Neural cell (in vitro differentiated cells): ENCODE results near the gene CD52. TPM values are rescaled to one million over a fixed set of nuclear protein-coding genes. Genes with fewer than 3 reads are reported as not detected.
"Not testable (repeated sequence)": the region's sequence is repeated elsewhere in the genome, so short reads cannot be mapped to it uniquely, and the experiment has no call there.

Experiments used
- H2AFZ ChIP-seq: fragments of 200-600, 300-800 bp; sonication (generic), shearing (Covaris generic); 2 replicates; pipeline ENCODE4 v1.6.0; 2014; ENCODE audit warnings: low read depth, mild to moderate bottlenecking, antibody characterized with exemption, low read length, moderate library complexity
- H3F3A ChIP-seq: fragments of 200-600 bp; shearing (Covaris generic); 2 replicates; pipeline ENCODE4 v1.6.1; 2016; ENCODE audit warnings: mild to moderate bottlenecking, moderate library complexity, mixed read lengths, antibody characterized with exemption, low read length; ENCODE audit not compliant: insufficient read depth, poor library complexity, severe bottlenecking
- H3K27ac ChIP-seq: fragments of 200-600, 300-800 bp; sonication (generic), shearing (Covaris generic); 2 replicates; pipeline ENCODE4 v1.5.1; 2014; ENCODE audit warnings: mild to moderate bottlenecking, low read length, moderate library complexity
- H3K27me3 ChIP-seq: fragments of 300-800, 200-600 bp; sonication (generic), shearing (Covaris generic); 2 replicates; pipeline ENCODE4 v1.6.0; 2014; ENCODE audit warnings: mild to moderate bottlenecking, low read depth, low read length, moderate library complexity; ENCODE audit not compliant: insufficient read depth
- H3K36me3 ChIP-seq: fragments of 300-800, 200-600 bp; sonication (generic), shearing (Covaris generic); 2 replicates; pipeline ENCODE4 v1.5.1; 2014; ENCODE audit warnings: mild to moderate bottlenecking, antibody characterized with exemption, low read length, moderate library complexity; ENCODE audit not compliant: insufficient read depth
- H3K4me2 ChIP-seq: fragments of 300-800, 200-600 bp; sonication (generic), shearing (Covaris generic); 2 replicates; pipeline ENCODE4 v1.6.0; 2014; ENCODE audit warnings: mild to moderate bottlenecking, low read length
- H3K4me3 ChIP-seq: fragments of 300-800, 200-600 bp; sonication (generic), shearing (Covaris generic); 2 replicates; pipeline ENCODE4 v1.5.1; 2014; ENCODE audit warnings: mild to moderate bottlenecking, low read length, moderate library complexity
- H3K79me2 ChIP-seq: fragments of 200-600 bp; shearing (Covaris generic); replicated peaks from 2 replicates; pipeline ENCODE4 v1.6.0; 2014; ENCODE audit warnings: mild to moderate bottlenecking, low read length, moderate library complexity; ENCODE audit not compliant: insufficient read depth
- H3K9ac ChIP-seq: fragments of 300-800, 200-600 bp; sonication (generic), shearing (Covaris generic); 2 replicates; pipeline ENCODE4 v1.6.1; 2016; ENCODE audit warnings: mild to moderate bottlenecking, low read length, mixed read lengths
- H3K9me2 ChIP-seq: fragments of 200-600 bp; shearing (Covaris generic); 2 replicates; pipeline ENCODE4 v1.6.1; 2016; ENCODE audit warnings: mild to moderate bottlenecking, low read length, mixed read lengths; ENCODE audit not compliant: insufficient read depth
- H3K9me3 ChIP-seq: fragments of 200-600, 300-800 bp; sonication (generic), shearing (Covaris generic); 2 replicates; pipeline ENCODE4 v1.6.1; 2016; ENCODE audit warnings: mild to moderate bottlenecking, mixed run types, low read length, moderate library complexity, mixed read lengths
- H4K20me1 ChIP-seq: fragments of 200-600 bp; shearing (Covaris generic); 2 replicates; pipeline ENCODE4 v1.6.1; 2016; ENCODE audit warnings: mild to moderate bottlenecking, mixed run types; ENCODE audit not compliant: insufficient read depth
- EP300 ChIP-seq: fragments of 450-650 bp; conservative IDR thresholded peaks from 2 replicates; pipeline ENCODE4 v1.6.1; 2014; ENCODE audit warnings: antibody characterized with exemption, mild to moderate bottlenecking, moderate library complexity; ENCODE audit not compliant: poor library complexity, severe bottlenecking
- EZH2 ChIP-seq: fragments of 200-600, 300-800 bp; shearing (Covaris generic), sonication (generic); IDR thresholded peaks from 2 replicates; pipeline ENCODE4 v1.6.1; 2014; ENCODE audit warnings: antibody characterized with exemption, low read length, borderline replicate concordance, mild to moderate bottlenecking; ENCODE audit not compliant: insufficient read depth, poor library complexity, severe bottlenecking
- MXI1 ChIP-seq: fragments of 450-650 bp; conservative IDR thresholded peaks from 2 replicates; pipeline ENCODE4 v1.6.1; 2014; ENCODE audit warnings: antibody characterized with exemption, mild to moderate bottlenecking; ENCODE audit not compliant: poor library complexity, severe bottlenecking
- POLR2AphosphoS5 ChIP-seq: IDR thresholded peaks from 2 replicates; pipeline ENCODE4 v1.6.1; 2012
- RAD21 ChIP-seq: fragments of 450-650 bp; conservative IDR thresholded peaks from 2 replicates; pipeline ENCODE4 v1.6.1; 2014; ENCODE audit warnings: antibody characterized with exemption, mild to moderate bottlenecking, moderate library complexity
- SMC3 ChIP-seq: fragments of 450-650 bp; conservative IDR thresholded peaks from 2 replicates; pipeline ENCODE4 v1.6.1; 2014; ENCODE audit warnings: antibody characterized with exemption, mild to moderate bottlenecking, moderate library complexity; ENCODE audit not compliant: poor library complexity
- TAF1 ChIP-seq: IDR thresholded peaks from 2 replicates; pipeline ENCODE4 v1.6.1; 2012; ENCODE audit warnings: low read depth
- polyA plus RNA-seq: library from polyadenylated mRNA; depleted of rRNA; stranded (reverse); fragments of >200 nt; gene quantifications from 2 replicates; pipeline ENCODE4 v1.2.3, GENCODE V29; 2014
- TF ChIP-seq, protein P1 (sequence below): fragments of 450-650 bp; IDR thresholded peaks from 2 replicates; pipeline ENCODE4 v1.5.1; 2014; ENCODE audit warnings: antibody characterized with exemption, mild to moderate bottlenecking, moderate library complexity; ENCODE audit not compliant: poor library complexity, severe bottlenecking
- TF ChIP-seq, protein P2 (sequence below): IDR thresholded peaks from 2 replicates; pipeline ENCODE4 v1.6.1; 2012; ENCODE audit warnings: borderline replicate concordance

CD52 gene
- polyA plus RNA-seq, 1 donor from 2014 or later: not detected

DNA sequence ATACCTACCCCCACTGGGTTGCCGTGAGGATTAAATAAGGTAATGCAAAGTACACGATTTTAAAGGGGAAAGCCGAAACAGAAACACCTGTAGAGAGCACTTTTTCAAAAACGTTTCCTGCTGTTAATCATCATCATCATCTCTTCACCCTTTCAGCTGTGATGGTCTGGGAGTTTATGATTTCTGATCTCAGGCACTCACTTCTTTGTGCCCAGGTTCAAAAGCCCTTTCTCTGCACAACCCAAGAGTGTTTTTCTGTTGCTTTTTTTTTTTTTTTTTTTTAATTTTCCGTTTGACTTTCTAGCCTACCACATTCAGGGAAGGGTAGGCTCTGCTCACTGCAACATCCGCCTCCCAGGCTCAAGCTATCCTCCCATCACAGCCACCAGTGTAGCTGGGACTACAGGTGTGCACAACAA, 10.4 kb upstream of the CD52 start:
- peaks cover 12% of the 10 kb centered on the region for H3K79me2 ChIP-seq
- no peak overlapping the region for H3K27ac ChIP-seq
- H3K9me2 ChIP-seq: no peaks in the 10 kb centered on the region
- TF ChIP-seq RAD21 (no peak), POLR2AphosphoS5 (no peak), EP300 (no peak), TAF1 (no peak), EZH2 (no peak), SMC3 (no peak)
- TF ChIP-seq, protein P1, sequence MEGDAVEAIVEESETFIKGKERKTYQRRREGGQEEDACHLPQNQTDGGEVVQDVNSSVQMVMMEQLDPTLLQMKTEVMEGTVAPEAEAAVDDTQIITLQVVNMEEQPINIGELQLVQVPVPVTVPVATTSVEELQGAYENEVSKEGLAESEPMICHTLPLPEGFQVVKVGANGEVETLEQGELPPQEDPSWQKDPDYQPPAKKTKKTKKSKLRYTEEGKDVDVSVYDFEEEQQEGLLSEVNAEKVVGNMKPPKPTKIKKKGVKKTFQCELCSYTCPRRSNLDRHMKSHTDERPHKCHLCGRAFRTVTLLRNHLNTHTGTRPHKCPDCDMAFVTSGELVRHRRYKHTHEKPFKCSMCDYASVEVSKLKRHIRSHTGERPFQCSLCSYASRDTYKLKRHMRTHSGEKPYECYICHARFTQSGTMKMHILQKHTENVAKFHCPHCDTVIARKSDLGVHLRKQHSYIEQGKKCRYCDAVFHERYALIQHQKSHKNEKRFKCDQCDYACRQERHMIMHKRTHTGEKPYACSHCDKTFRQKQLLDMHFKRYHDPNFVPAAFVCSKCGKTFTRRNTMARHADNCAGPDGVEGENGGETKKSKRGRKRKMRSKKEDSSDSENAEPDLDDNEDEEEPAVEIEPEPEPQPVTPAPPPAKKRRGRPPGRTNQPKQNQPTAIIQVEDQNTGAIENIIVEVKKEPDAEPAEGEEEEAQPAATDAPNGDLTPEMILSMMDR: no peak
- no peak overlapping the region for H3K4me2 ChIP-seq
- no peaks in the 10 kb centered on the region for H3K27me3 ChIP-seq
- H4K20me1 ChIP-seq: no peaks in the 10 kb centered on the region
- H3K4me3 ChIP-seq: no peak overlapping the region
- no peaks in the 10 kb centered on the region for H3F3A ChIP-seq
- no peaks in the 10 kb centered on the region for H3K9me3 ChIP-seq
- no peaks in the 10 kb centered on the region for H3K36me3 ChIP-seq
- no peak overlapping the region for H2AFZ ChIP-seq
- H3K9ac ChIP-seq: no peak overlapping the region

DNA sequence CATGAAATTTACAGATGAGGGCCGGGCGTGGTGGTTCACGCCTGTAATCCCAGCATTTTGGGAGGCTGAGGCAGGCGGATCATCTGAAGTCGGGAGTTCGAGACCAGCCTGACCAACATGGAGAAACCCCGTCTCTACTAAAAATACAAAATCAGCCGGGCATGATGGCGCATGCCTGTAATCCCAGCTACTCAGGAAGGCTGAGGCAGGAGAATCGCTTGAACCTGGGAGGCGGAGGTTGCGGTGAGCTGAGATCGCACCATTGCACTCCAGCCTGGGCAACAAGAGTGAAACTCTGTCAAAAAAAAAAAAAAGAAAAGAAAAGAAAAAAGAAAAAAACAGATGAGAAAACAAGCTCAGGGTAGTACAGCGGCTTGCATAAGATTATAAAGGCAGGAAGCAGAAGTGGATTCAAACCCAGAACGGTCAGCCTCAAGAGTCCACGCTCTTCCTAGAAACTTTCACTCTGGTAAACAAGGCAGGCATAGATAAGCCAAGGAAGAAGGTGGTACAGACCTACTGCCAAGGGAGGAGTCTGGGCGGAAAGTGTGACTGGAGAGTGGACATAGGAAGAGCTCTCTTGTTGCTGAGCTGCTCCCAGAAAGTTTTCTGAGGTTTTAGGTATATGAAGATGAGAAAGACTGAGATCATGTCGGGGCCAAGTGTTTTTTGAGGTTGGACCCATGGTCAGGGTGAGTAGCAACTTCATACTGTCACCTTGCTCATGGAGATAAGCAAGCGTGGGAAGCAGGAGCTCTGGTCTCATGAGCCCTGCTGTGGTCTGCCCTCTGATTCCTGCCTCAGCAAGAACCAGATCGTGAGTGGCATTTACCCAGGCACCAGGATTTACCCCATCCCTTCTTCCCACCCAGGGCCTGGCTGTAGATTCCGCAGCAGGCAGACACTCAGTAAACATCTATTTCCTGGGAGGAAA, 9.5 kb upstream of the CD52 start:
- not testable (repeated sequence) for H4K20me1 ChIP-seq, H3K27me3 ChIP-seq, H3K9ac ChIP-seq, H3K4me2 ChIP-seq, H3K36me3 ChIP-seq, H3F3A ChIP-seq, H3K9me2 ChIP-seq, H3K9me3 ChIP-seq, H2AFZ ChIP-seq, H3K27ac ChIP-seq, H3K4me3 ChIP-seq
- H3K79me2 ChIP-seq: peaks cover 12% of the 10 kb centered on the region

DNA sequence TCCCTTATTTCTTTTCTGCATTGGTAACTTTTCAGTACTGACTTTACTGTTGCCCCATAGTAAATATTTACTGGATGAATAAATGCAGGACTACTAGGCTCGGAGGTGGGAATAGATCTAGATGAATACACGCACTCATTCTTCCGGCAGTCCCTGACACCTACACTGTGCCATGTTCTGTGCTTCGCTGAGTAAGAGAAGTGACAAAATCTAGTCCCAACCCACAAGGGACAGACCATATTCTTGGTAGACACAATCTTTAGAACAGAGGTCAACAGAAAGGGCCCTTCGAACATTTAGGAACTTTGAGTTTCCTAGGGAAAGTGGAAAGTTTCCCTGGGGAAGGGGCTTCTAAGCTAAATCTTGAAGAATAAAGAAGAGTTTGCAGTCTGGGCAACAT, 3.3 kb upstream of the CD52 start:
- H2AFZ ChIP-seq: no peak overlapping the region
- H3K9me2 ChIP-seq: no peaks in the 10 kb centered on the region
- no peaks in the 10 kb centered on the region for H3K36me3 ChIP-seq
- TF ChIP-seq, protein P1: no peak
- TF ChIP-seq, protein P2, sequence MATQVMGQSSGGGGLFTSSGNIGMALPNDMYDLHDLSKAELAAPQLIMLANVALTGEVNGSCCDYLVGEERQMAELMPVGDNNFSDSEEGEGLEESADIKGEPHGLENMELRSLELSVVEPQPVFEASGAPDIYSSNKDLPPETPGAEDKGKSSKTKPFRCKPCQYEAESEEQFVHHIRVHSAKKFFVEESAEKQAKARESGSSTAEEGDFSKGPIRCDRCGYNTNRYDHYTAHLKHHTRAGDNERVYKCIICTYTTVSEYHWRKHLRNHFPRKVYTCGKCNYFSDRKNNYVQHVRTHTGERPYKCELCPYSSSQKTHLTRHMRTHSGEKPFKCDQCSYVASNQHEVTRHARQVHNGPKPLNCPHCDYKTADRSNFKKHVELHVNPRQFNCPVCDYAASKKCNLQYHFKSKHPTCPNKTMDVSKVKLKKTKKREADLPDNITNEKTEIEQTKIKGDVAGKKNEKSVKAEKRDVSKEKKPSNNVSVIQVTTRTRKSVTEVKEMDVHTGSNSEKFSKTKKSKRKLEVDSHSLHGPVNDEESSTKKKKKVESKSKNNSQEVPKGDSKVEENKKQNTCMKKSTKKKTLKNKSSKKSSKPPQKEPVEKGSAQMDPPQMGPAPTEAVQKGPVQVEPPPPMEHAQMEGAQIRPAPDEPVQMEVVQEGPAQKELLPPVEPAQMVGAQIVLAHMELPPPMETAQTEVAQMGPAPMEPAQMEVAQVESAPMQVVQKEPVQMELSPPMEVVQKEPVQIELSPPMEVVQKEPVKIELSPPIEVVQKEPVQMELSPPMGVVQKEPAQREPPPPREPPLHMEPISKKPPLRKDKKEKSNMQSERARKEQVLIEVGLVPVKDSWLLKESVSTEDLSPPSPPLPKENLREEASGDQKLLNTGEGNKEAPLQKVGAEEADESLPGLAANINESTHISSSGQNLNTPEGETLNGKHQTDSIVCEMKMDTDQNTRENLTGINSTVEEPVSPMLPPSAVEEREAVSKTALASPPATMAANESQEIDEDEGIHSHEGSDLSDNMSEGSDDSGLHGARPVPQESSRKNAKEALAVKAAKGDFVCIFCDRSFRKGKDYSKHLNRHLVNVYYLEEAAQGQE: no peak
- TF ChIP-seq RAD21: no peak
- no peak for TF ChIP-seq POLR2AphosphoS5
- no peak for TF ChIP-seq MXI1
- no peak for TF ChIP-seq EZH2
- no peak for TF ChIP-seq SMC3
- no peaks in the 10 kb centered on the region for H3K27me3 ChIP-seq
- no peak overlapping the region for H3K4me2 ChIP-seq
- H3K79me2 ChIP-seq: no peaks in the 10 kb centered on the region
- H4K20me1 ChIP-seq: no peaks in the 10 kb centered on the region
- H3K9me3 ChIP-seq: no peaks in the 10 kb centered on the region
- H3K27ac ChIP-seq: no peak overlapping the region
- H3K9ac ChIP-seq: no peak overlapping the region
- H3F3A ChIP-seq: no peaks in the 10 kb centered on the region
- H3K4me3 ChIP-seq: no peak overlapping the region
